ENCODE results near the gene SOCS6. TPM values are rescaled to one million over a fixed set of nuclear protein-coding genes. Genes with fewer than 3 reads are reported as not detected.

The SOCS6 gene
- total RNA-seq, 4 donors from 2014 or later, result 14.1 to 22.3 (median 19.4) TPM

- intact Hi-C loops (cut with DNase I), result no loop called here
- Histone ChIP-seq H3K9me3 (no peaks in the 10 kb centered on the region), H3K27ac (replicated peaks in 1 of 4) (no peak overlapping the region), H3K4me3 (no peak overlapping the region), H3K4me1 (peaks cover 43 to 77% (median 72%) of the 10 kb centered on the region in 4 donors), H3K27me3 (no peaks in the 10 kb centered on the region), H3K36me3 (no peaks in the 10 kb centered on the region)
- no peak for TF ChIP-seq CTCF (IDR thresholded peaks at IDR 0.05)
- TF ChIP-seq EP300 (IDR thresholded peaks at IDR 0.05), result no peak
- no peak for TF ChIP-seq POLR2AphosphoS5 (IDR thresholded peaks at IDR 0.05)
- TF ChIP-seq POLR2A (IDR thresholded peaks at IDR 0.05; ENCODE audit: low read depth), result no peak
- DNase-seq (ENCODE audit: extremely low spot score), result no peak
- 92% methylated on average over 2 of the region's 2 CpGs for WGBS
These were observed 7.9 kb downstream of the SOCS6 start for GRCh38 chr18:70296781-70297180.

GRCh38 chr18:70299393-70299792 lies 10.5 kb downstream of the SOCS6 start:
- intact Hi-C loops (cut with DNase I), result no loop called here
- no peak overlapping the region for H3K27ac ChIP-seq (replicated peaks in 1 of 4)
- DNase-seq (ENCODE audit: extremely low spot score), result no peak
- peaks cover 23 to 69% (median 59%) of the 10 kb centered on the region in 4 donors for H3K4me1 ChIP-seq
- H3K4me3 ChIP-seq, result no peak overlapping the region
- WGBS, result 73% methylated on average over 8 of the region's 8 CpGs
- H3K36me3 ChIP-seq, result no peaks in the 10 kb centered on the region
- no peaks in the 10 kb centered on the region for H3K9me3 ChIP-seq
- no peaks in the 10 kb centered on the region for H3K27me3 ChIP-seq
- no peak for TF ChIP-seq EP300 (IDR thresholded peaks at IDR 0.05)
- TF ChIP-seq POLR2AphosphoS5 (IDR thresholded peaks at IDR 0.05), result no peak
- no peak for TF ChIP-seq POLR2A (IDR thresholded peaks at IDR 0.05; ENCODE audit: low read depth)

GRCh38 chr18:70301667-70302066 lies 12.8 kb downstream of the SOCS6 start:
- Histone ChIP-seq H3K27ac (replicated peaks in 1 of 4) (no peak overlapping the region), H3K9me3 (no peaks in the 10 kb centered on the region), H3K4me3 (no peak overlapping the region), H3K36me3 (no peaks in the 10 kb centered on the region), H3K4me1 (peaks cover 13 to 48% (median 39%) of the 10 kb centered on the region in 4 donors), H3K27me3 (no peaks in the 10 kb centered on the region)
- no peak for DNase-seq (ENCODE audit: extremely low spot score)
- 92% methylated on average over 5 of the region's 5 CpGs for WGBS
- TF ChIP-seq CTCF (IDR thresholded peaks at IDR 0.05), result no peak
- no peak for TF ChIP-seq EP300 (IDR thresholded peaks at IDR 0.05)
- no peak for TF ChIP-seq POLR2A (IDR thresholded peaks at IDR 0.05; ENCODE audit: low read depth)
- intact Hi-C loops (cut with DNase I), result no loop called here

- intact Hi-C loops (cut with DNase I), result no loop called here
- WGBS, result 91% methylated on average over 1 of the region's 1 CpG
These were observed 19.9 kb downstream of the SOCS6 start for GRCh38 chr18:70308555-70309294.

More at GRCh38 chr18:70308555-70309294, 19.9 kb downstream of the SOCS6 start:
- DNase-seq (ENCODE audit: extremely low spot score), result no peak
- no peaks in the 10 kb centered on the region for H3K9me3 ChIP-seq
- H3K4me1 ChIP-seq, result peaks cover 5 to 19% (median 11%) of the 10 kb centered on the region in 4 donors
- H3K4me3 ChIP-seq, result no peak overlapping the region
- no peak overlapping the region for H3K27ac ChIP-seq (replicated peaks in 1 of 4)
- H3K36me3 ChIP-seq, result no peaks in the 10 kb centered on the region
- no peak for TF ChIP-seq POLR2AphosphoS5 (IDR thresholded peaks at IDR 0.05)
- no peak for TF ChIP-seq CTCF (IDR thresholded peaks at IDR 0.05)
- no peak for TF ChIP-seq EP300 (IDR thresholded peaks at IDR 0.05)
- no peak for TF ChIP-seq POLR2A (IDR thresholded peaks at IDR 0.05; ENCODE audit: low read depth)
- no peaks in the 10 kb centered on the region for H3K27me3 ChIP-seq
